Activated CD4-positive, alpha-beta T cell treated with anti-CD3 and anti-CD28 coated beads for 48 hours (primary cell): Measurements from ENCODE around the gene ZDHHC5.

ENCODE experiments used
- DNase-seq: peaks from one replicate; pipeline ENCODE4 v3.0.0-alpha.2; 2020

The ZDHHC5 gene

GRCh38 chr11:57735619-57736298 is 67.8 kb downstream of the ZDHHC5 start:
- no peak for DNase-seq

GRCh38 chr11:57741132-57742086 is 73.5 kb downstream of the ZDHHC5 start, which contains the start of gene SELENOH:
Gene SELENOH (plus strand): TSS chr11:57741491. CDS start chr11:57741596, 105 bp downstream.
- DNase-seq: peak; percentile 98

GRCh38 chr11:57742087-57742452 is 74.2 kb downstream of the ZDHHC5 start:
- DNase-seq: no peak

- no peak for DNase-seq
Observed at GRCh38 chr11:57744357-57744756, 76.4 kb downstream of the ZDHHC5 start.

- no peak for DNase-seq
Observed at GRCh38 chr11:57745206-57745605, 77.3 kb downstream of the ZDHHC5 start.

- no peak for DNase-seq
Observed at GRCh38 chr11:57746920-57747319, 79.0 kb downstream of the ZDHHC5 start.
